ENCODE measurements around the gene KCNJ4.

Gene KCNJ4

DNA sequence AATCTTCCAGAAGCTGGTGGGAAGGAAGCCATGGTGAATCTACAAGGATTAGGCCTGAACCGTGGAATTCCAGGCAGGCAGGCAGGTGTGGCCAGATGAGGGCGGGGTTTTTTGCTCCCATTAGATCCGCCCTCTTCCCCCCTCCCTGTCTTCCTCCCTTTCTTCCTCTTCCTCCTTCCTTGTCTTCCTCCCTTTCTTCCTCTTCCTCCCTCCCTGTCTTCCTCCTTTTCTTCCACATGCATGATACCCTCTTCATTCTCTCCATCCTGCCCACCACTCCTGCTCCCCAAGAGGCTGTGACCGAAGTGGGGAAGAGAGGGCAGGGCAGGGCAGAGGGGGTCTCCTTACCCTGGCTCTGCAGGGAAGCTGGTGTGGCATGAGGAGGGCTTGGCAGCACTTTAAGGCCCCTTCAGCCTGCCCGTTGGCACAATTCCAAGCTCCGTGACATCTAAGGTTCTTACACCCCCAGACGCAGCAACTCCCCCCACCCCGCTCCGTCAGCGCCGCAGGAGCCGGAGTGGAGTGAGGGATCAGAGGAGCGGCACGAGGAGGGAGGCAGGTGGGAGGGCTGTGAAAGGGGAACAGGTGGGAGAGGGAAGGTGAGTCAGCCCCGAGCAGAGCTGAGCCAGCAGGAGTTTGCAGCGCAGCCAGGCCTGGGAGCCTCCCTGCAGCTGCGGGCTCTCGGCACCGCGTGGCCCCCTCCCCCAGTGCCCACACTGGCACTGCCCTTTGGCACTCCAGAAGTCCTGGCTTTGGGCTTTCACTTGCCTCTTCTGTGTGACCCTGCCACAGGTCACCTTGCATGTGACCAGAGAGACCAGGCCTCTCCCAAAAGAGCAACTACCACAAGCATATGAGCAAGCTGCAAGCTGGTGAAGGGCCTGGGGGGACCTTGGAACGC, 32.1 kb downstream of the KCNJ4 start:
- no peak for TF ChIP-seq PPARA (CRISPR knock-in tag; IDR thresholded peaks at IDR 0.05; ENCODE audit: borderline replicate concordance)
- TF ChIP-seq CSDC2 (CRISPR knock-in tag; IDR thresholded peaks at IDR 0.05) = no peak
- TF ChIP-seq OSR1 (CRISPR knock-in tag; IDR thresholded peaks at IDR 0.05) = no peak
- TF ChIP-seq, protein P1, sequence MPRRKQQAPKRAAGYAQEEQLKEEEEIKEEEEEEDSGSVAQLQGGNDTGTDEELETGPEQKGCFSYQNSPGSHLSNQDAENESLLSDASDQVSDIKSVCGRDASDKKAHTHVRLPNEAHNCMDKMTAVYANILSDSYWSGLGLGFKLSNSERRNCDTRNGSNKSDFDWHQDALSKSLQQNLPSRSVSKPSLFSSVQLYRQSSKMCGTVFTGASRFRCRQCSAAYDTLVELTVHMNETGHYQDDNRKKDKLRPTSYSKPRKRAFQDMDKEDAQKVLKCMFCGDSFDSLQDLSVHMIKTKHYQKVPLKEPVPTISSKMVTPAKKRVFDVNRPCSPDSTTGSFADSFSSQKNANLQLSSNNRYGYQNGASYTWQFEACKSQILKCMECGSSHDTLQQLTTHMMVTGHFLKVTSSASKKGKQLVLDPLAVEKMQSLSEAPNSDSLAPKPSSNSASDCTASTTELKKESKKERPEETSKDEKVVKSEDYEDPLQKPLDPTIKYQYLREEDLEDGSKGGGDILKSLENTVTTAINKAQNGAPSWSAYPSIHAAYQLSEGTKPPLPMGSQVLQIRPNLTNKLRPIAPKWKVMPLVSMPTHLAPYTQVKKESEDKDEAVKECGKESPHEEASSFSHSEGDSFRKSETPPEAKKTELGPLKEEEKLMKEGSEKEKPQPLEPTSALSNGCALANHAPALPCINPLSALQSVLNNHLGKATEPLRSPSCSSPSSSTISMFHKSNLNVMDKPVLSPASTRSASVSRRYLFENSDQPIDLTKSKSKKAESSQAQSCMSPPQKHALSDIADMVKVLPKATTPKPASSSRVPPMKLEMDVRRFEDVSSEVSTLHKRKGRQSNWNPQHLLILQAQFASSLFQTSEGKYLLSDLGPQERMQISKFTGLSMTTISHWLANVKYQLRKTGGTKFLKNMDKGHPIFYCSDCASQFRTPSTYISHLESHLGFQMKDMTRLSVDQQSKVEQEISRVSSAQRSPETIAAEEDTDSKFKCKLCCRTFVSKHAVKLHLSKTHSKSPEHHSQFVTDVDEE (CRISPR knock-in tag; IDR thresholded peaks at IDR 0.05) = no peak
- TF ChIP-seq ZFP30 (CRISPR knock-in tag; IDR thresholded peaks at IDR 0.05) = no peak
- TF ChIP-seq ISL1 (CRISPR knock-in tag; IDR thresholded peaks at IDR 0.05) = no peak
- TF ChIP-seq, protein P2, sequence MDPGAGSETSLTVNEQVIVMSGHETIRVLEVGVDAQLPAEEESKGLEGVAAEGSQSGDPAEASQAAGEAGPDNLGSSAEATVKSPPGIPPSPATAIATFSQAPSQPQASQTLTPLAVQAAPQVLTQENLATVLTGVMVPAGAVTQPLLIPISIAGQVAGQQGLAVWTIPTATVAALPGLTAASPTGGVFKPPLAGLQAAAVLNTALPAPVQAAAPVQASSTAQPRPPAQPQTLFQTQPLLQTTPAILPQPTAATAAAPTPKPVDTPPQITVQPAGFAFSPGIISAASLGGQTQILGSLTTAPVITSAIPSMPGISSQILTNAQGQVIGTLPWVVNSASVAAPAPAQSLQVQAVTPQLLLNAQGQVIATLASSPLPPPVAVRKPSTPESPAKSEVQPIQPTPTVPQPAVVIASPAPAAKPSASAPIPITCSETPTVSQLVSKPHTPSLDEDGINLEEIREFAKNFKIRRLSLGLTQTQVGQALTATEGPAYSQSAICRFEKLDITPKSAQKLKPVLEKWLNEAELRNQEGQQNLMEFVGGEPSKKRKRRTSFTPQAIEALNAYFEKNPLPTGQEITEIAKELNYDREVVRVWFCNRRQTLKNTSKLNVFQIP (CRISPR knock-in tag; IDR thresholded peaks at IDR 0.05; ENCODE audit: borderline replicate concordance, low read depth) = no peak
- TF ChIP-seq ARNTL (CRISPR knock-in tag; IDR thresholded peaks at IDR 0.05; ENCODE audit: borderline replicate concordance, low read depth) = no peak
- TF ChIP-seq TCF4 (CRISPR knock-in tag; IDR thresholded peaks at IDR 0.05; ENCODE audit: borderline replicate concordance) = no peak
- TF ChIP-seq RARB (CRISPR knock-in tag; IDR thresholded peaks at IDR 0.05) = no peak
- no peak for ATAC-seq

DNA sequence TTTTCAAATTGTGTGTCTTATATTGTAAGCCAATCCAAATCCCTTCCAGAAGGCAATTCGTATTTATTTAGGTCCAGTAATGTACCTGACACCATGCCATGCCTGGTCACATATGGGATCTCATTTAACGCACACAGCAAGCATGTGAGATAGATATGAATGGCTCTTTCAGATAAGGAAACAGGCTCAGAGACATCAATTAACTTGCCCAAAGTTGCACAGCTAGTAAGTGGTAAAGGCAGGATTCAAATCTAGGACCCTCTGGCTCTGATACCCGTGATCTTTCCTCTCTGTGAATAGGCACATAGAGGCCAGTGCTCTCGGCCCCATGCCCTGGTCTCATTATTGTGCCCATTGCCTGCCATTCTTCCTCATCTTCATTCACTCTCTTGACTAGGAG, 34.3 kb downstream of the KCNJ4 start:
- ATAC-seq = no peak
- no peak for TF ChIP-seq GLIS3 (CRISPR knock-in tag; IDR thresholded peaks at IDR 0.05)
- no peak for TF ChIP-seq ZNF565 (CRISPR knock-in tag; conservative IDR thresholded peaks at IDR 0.05; ENCODE audit: low read depth)
- TF ChIP-seq, protein P1 (CRISPR knock-in tag; IDR thresholded peaks at IDR 0.05) = no peak
- no peak for TF ChIP-seq ZNF70 (CRISPR knock-in tag; IDR thresholded peaks at IDR 0.05)
- TF ChIP-seq, protein P3, sequence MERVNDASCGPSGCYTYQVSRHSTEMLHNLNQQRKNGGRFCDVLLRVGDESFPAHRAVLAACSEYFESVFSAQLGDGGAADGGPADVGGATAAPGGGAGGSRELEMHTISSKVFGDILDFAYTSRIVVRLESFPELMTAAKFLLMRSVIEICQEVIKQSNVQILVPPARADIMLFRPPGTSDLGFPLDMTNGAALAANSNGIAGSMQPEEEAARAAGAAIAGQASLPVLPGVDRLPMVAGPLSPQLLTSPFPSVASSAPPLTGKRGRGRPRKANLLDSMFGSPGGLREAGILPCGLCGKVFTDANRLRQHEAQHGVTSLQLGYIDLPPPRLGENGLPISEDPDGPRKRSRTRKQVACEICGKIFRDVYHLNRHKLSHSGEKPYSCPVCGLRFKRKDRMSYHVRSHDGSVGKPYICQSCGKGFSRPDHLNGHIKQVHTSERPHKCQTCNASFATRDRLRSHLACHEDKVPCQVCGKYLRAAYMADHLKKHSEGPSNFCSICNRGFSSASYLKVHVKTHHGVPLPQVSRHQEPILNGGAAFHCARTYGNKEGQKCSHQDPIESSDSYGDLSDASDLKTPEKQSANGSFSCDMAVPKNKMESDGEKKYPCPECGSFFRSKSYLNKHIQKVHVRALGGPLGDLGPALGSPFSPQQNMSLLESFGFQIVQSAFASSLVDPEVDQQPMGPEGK (CRISPR knock-in tag; IDR thresholded peaks at IDR 0.05; ENCODE audit: borderline replicate concordance) = no peak
- TF ChIP-seq, protein P4, sequence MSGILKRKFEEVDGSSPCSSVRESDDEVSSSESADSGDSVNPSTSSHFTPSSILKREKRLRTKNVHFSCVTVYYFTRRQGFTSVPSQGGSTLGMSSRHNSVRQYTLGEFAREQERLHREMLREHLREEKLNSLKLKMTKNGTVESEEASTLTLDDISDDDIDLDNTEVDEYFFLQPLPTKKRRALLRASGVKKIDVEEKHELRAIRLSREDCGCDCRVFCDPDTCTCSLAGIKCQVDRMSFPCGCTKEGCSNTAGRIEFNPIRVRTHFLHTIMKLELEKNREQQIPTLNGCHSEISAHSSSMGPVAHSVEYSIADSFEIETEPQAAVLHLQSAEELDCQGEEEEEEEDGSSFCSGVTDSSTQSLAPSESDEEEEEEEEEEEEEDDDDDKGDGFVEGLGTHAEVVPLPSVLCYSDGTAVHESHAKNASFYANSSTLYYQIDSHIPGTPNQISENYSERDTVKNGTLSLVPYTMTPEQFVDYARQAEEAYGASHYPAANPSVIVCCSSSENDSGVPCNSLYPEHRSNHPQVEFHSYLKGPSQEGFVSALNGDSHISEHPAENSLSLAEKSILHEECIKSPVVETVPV (CRISPR knock-in tag; IDR thresholded peaks at IDR 0.05) = no peak
- no peak for TF ChIP-seq RARB (CRISPR knock-in tag; IDR thresholded peaks at IDR 0.05)
- TF ChIP-seq TCF4 (CRISPR knock-in tag; IDR thresholded peaks at IDR 0.05; ENCODE audit: borderline replicate concordance) = no peak
- no peak for TF ChIP-seq ARNTL (CRISPR knock-in tag; IDR thresholded peaks at IDR 0.05; ENCODE audit: borderline replicate concordance, low read depth)
- TF ChIP-seq ISL1 (CRISPR knock-in tag; IDR thresholded peaks at IDR 0.05) = no peak
- no peak for TF ChIP-seq ZFP30 (CRISPR knock-in tag; IDR thresholded peaks at IDR 0.05)
- TF ChIP-seq ZFP3 (CRISPR knock-in tag; IDR thresholded peaks at IDR 0.05) = no peak
- TF ChIP-seq ZC3H10 (CRISPR knock-in tag; IDR thresholded peaks at IDR 0.05) = no peak
- TF ChIP-seq SNAI2 (CRISPR knock-in tag; IDR thresholded peaks at IDR 0.05) = no peak
- TF ChIP-seq BACH2 (CRISPR knock-in tag; IDR thresholded peaks at IDR 0.05; ENCODE audit: borderline replicate concordance) = no peak
- no peak for TF ChIP-seq ZNF8 (CRISPR knock-in tag; IDR thresholded peaks at IDR 0.05)
- no peak for TF ChIP-seq TOX (CRISPR knock-in tag; IDR thresholded peaks at IDR 0.05; ENCODE audit: borderline replicate concordance)
- TF ChIP-seq, protein P5, sequence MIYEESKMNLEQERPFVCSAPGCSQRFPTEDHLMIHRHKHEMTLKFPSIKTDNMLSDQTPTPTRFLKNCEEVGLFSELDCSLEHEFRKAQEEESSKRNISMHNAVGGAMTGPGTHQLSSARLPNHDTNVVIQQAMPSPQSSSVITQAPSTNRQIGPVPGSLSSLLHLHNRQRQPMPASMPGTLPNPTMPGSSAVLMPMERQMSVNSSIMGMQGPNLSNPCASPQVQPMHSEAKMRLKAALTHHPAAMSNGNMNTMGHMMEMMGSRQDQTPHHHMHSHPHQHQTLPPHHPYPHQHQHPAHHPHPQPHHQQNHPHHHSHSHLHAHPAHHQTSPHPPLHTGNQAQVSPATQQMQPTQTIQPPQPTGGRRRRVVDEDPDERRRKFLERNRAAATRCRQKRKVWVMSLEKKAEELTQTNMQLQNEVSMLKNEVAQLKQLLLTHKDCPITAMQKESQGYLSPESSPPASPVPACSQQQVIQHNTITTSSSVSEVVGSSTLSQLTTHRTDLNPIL (CRISPR knock-in tag; IDR thresholded peaks at IDR 0.05; ENCODE audit: low read depth) = no peak
